IPS DF 6.9 (cell line): ENCODE measurements around the gene SH3RF2.

ENCODE experiments used
- DNase-seq: peaks from one replicate; pipeline ENCODE4 v3.0.0-alpha.2; 2013; ENCODE audit warnings: low read depth, low spot score
- H3K27ac ChIP-seq: one replicate; pipeline ENCODE4 v1.5.1; 2013; ENCODE audit warnings: low read length, control low read depth
- H3K27me3 ChIP-seq: 2 replicates; pipeline ENCODE4 v1.6.1; 2013; ENCODE audit warnings: mild to moderate bottlenecking, low read length; ENCODE audit not compliant: control insufficient read depth, insufficient read depth
- H3K36me3 ChIP-seq: 2 replicates; pipeline ENCODE4 v1.6.1; 2013; ENCODE audit warnings: low read length; ENCODE audit not compliant: control insufficient read depth, insufficient read depth
- H3K4me1 ChIP-seq: 2 replicates; pipeline ENCODE4 v1.6.1; 2013; ENCODE audit warnings: low read length; ENCODE audit not compliant: control insufficient read depth, insufficient read depth
- H3K4me3 ChIP-seq: 2 replicates; pipeline ENCODE4 v1.5.1; 2013; ENCODE audit warnings: mild to moderate bottlenecking, low read length
- H3K9me3 ChIP-seq: 2 replicates; pipeline ENCODE4 v1.6.1; 2013; ENCODE audit warnings: low read length, inconsistent platforms; ENCODE audit not compliant: control insufficient read depth, insufficient read depth
- WGBS: extraction: QIAGEN DNeasy Blood & Tissue Kit; methylation state at CpG from one replicate; pipeline ENCODE4 v1.1.7; 2013; ENCODE audit warnings: mixed read lengths, missing lambda C conversion rate; ENCODE audit not compliant: insufficient read length, insufficient coverage; 5-methylcytosine and 5-hydroxymethylcytosine counted together

The SH3RF2 gene

DNA sequence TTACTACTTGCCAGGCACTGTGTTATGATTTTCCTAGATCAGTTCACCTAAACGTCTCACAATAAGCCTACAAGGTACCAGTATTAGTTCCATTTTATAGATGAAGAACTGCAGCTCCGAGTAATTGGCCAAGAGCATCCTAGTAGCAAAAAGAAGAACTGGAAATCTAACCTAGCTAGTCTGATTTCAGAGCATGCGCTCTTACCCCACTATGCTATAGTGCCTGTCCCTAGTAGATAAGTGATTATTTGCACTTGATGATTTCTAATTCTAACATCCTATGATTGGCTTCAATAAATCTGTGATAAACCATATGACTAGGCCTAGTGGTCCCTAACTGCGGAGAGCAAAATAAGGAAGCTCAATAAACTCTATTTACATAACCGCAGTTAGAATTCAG, 176.1 kb downstream of the SH3RF2 start:
- H3K27ac ChIP-seq, result no peak overlapping the region
- no CpG with 5 or more reads among the region's 5 CpGs for WGBS
- H3K27me3 ChIP-seq, result no peaks in the 10 kb centered on the region; the same call in 1 of the 2 replicates
- H3K4me3 ChIP-seq, result no peak overlapping the region
- H3K36me3 ChIP-seq, result peaks cover 3% of the 10 kb centered on the region; the same call in 1 of the 2 replicates
- no peaks in the 10 kb centered on the region for H3K4me1 ChIP-seq
- H3K9me3 ChIP-seq, result no peaks in the 10 kb centered on the region
- no peak for DNase-seq
